A549 (cell line): Measurements from ENCODE around the gene ORM2.

ENCODE experiments used
- CHD4 ChIP-seq: fragments of 200-600 bp; sonication (generic); IDR thresholded peaks from 2 replicates; pipeline ENCODE4 v1.6.1; 2016; ENCODE audit warnings: antibody characterized with exemption, mild to moderate bottlenecking, borderline replicate concordance
- CTCF ChIP-seq: fragments of >200 bp; sonication (Bioruptor Twin); formaldehyde crosslinking; IDR thresholded peaks from 3 replicates; pipeline ENCODE4 v1.5.1; 2016
- EHMT2 ChIP-seq: fragments of 200-600 bp; sonication (generic); IDR thresholded peaks from 2 replicates; pipeline ENCODE4 v1.6.1; 2016; ENCODE audit warnings: antibody characterized with exemption, low read depth, mild to moderate bottlenecking, moderate library complexity
- EP300 ChIP-seq, 2 experiments: fragments of >200 bp; sonication (Bioruptor Twin); formaldehyde crosslinking; IDR thresholded peaks; 2 replicates in 1 of 2; 3 replicates in 1 of 2; pipeline ENCODE4 v1.6.1; 2016 to 2017
- GATA3 ChIP-seq: IDR thresholded peaks from 2 replicates; pipeline ENCODE4 v1.6.1; 2012; ENCODE audit warnings: borderline replicate concordance
- POLR2A ChIP-seq: IDR thresholded peaks from 2 replicates; pipeline ENCODE4 v1.6.1; 2012; ENCODE audit warnings: mild to moderate bottlenecking, low read length
- RAD21 ChIP-seq, 2 experiments: fragments of >200 bp in 1 of 2; sonication (Bioruptor Twin) in 1 of 2; formaldehyde crosslinking in 1 of 2; IDR thresholded peaks in 1 of 2; conservative IDR thresholded peaks in 1 of 2; 2 replicates in 1 of 2; 3 replicates in 1 of 2; pipeline ENCODE4 v1.6.1; 2012 to 2018; ENCODE audit warnings: inconsistent platforms in 1 of 2

GRCh38 chr9:114344692-114345091 is 15.0 kb downstream of the ORM2 start:
- TF ChIP-seq POLR2A (no peak), CTCF (no peak), CHD4 (no peak), EP300 (IDR thresholded peaks at IDR 0.05) (no peak), RAD21 (conservative IDR thresholded peaks at IDR 0.05 in 1 of 2, IDR thresholded peaks at IDR 0.05 in 1 of 2) (no peak), EHMT2 (no peak), GATA3 (no peak)
